Neural cell (in vitro differentiated cells): Measurements from ENCODE around the gene AMELX. TPM values are rescaled to one million over a fixed set of nuclear protein-coding genes. Genes with fewer than 3 reads are reported as not detected.

Experiments used
- H2AFZ ChIP-seq: fragments of 200-600, 300-800 bp; sonication (generic), shearing (Covaris generic); 2 replicates; pipeline ENCODE4 v1.6.0; 2014; ENCODE audit warnings: low read depth, mild to moderate bottlenecking, antibody characterized with exemption, low read length, moderate library complexity
- H3F3A ChIP-seq: fragments of 200-600 bp; shearing (Covaris generic); 2 replicates; pipeline ENCODE4 v1.6.1; 2016; ENCODE audit warnings: mild to moderate bottlenecking, moderate library complexity, mixed read lengths, antibody characterized with exemption, low read length; ENCODE audit not compliant: insufficient read depth, poor library complexity, severe bottlenecking
- H3K27ac ChIP-seq: fragments of 200-600, 300-800 bp; sonication (generic), shearing (Covaris generic); 2 replicates; pipeline ENCODE4 v1.5.1; 2014; ENCODE audit warnings: mild to moderate bottlenecking, low read length, moderate library complexity
- H3K27me3 ChIP-seq: fragments of 300-800, 200-600 bp; sonication (generic), shearing (Covaris generic); 2 replicates; pipeline ENCODE4 v1.6.0; 2014; ENCODE audit warnings: mild to moderate bottlenecking, low read depth, low read length, moderate library complexity; ENCODE audit not compliant: insufficient read depth
- H3K36me3 ChIP-seq: fragments of 300-800, 200-600 bp; sonication (generic), shearing (Covaris generic); 2 replicates; pipeline ENCODE4 v1.5.1; 2014; ENCODE audit warnings: mild to moderate bottlenecking, antibody characterized with exemption, low read length, moderate library complexity; ENCODE audit not compliant: insufficient read depth
- H3K4me2 ChIP-seq: fragments of 300-800, 200-600 bp; sonication (generic), shearing (Covaris generic); 2 replicates; pipeline ENCODE4 v1.6.0; 2014; ENCODE audit warnings: mild to moderate bottlenecking, low read length
- H3K4me3 ChIP-seq: fragments of 300-800, 200-600 bp; sonication (generic), shearing (Covaris generic); 2 replicates; pipeline ENCODE4 v1.5.1; 2014; ENCODE audit warnings: mild to moderate bottlenecking, low read length, moderate library complexity
- H3K79me2 ChIP-seq: fragments of 200-600 bp; shearing (Covaris generic); replicated peaks from 2 replicates; pipeline ENCODE4 v1.6.0; 2014; ENCODE audit warnings: mild to moderate bottlenecking, low read length, moderate library complexity; ENCODE audit not compliant: insufficient read depth
- H3K9ac ChIP-seq: fragments of 300-800, 200-600 bp; sonication (generic), shearing (Covaris generic); 2 replicates; pipeline ENCODE4 v1.6.1; 2016; ENCODE audit warnings: mild to moderate bottlenecking, low read length, mixed read lengths
- H3K9me2 ChIP-seq: fragments of 200-600 bp; shearing (Covaris generic); 2 replicates; pipeline ENCODE4 v1.6.1; 2016; ENCODE audit warnings: mild to moderate bottlenecking, low read length, mixed read lengths; ENCODE audit not compliant: insufficient read depth
- H3K9me3 ChIP-seq: fragments of 200-600, 300-800 bp; sonication (generic), shearing (Covaris generic); 2 replicates; pipeline ENCODE4 v1.6.1; 2016; ENCODE audit warnings: mild to moderate bottlenecking, mixed run types, low read length, moderate library complexity, mixed read lengths
- H4K20me1 ChIP-seq: fragments of 200-600 bp; shearing (Covaris generic); 2 replicates; pipeline ENCODE4 v1.6.1; 2016; ENCODE audit warnings: mild to moderate bottlenecking, mixed run types; ENCODE audit not compliant: insufficient read depth
- EP300 ChIP-seq: fragments of 450-650 bp; conservative IDR thresholded peaks from 2 replicates; pipeline ENCODE4 v1.6.1; 2014; ENCODE audit warnings: antibody characterized with exemption, mild to moderate bottlenecking, moderate library complexity; ENCODE audit not compliant: poor library complexity, severe bottlenecking
- EZH2 ChIP-seq: fragments of 200-600, 300-800 bp; shearing (Covaris generic), sonication (generic); IDR thresholded peaks from 2 replicates; pipeline ENCODE4 v1.6.1; 2014; ENCODE audit warnings: antibody characterized with exemption, low read length, borderline replicate concordance, mild to moderate bottlenecking; ENCODE audit not compliant: insufficient read depth, poor library complexity, severe bottlenecking
- MXI1 ChIP-seq: fragments of 450-650 bp; conservative IDR thresholded peaks from 2 replicates; pipeline ENCODE4 v1.6.1; 2014; ENCODE audit warnings: antibody characterized with exemption, mild to moderate bottlenecking; ENCODE audit not compliant: poor library complexity, severe bottlenecking
- POLR2AphosphoS5 ChIP-seq: IDR thresholded peaks from 2 replicates; pipeline ENCODE4 v1.6.1; 2012
- RAD21 ChIP-seq: fragments of 450-650 bp; conservative IDR thresholded peaks from 2 replicates; pipeline ENCODE4 v1.6.1; 2014; ENCODE audit warnings: antibody characterized with exemption, mild to moderate bottlenecking, moderate library complexity
- REST ChIP-seq: IDR thresholded peaks from 2 replicates; pipeline ENCODE4 v1.6.1; 2012; ENCODE audit warnings: borderline replicate concordance
- SMC3 ChIP-seq: fragments of 450-650 bp; conservative IDR thresholded peaks from 2 replicates; pipeline ENCODE4 v1.6.1; 2014; ENCODE audit warnings: antibody characterized with exemption, mild to moderate bottlenecking, moderate library complexity; ENCODE audit not compliant: poor library complexity
- TAF1 ChIP-seq: IDR thresholded peaks from 2 replicates; pipeline ENCODE4 v1.6.1; 2012; ENCODE audit warnings: low read depth
- polyA plus RNA-seq: library from polyadenylated mRNA; depleted of rRNA; stranded (reverse); fragments of >200 nt; gene quantifications from 2 replicates; pipeline ENCODE4 v1.2.3, GENCODE V29; 2014
- TF ChIP-seq, protein P1 (sequence below): fragments of 450-650 bp; IDR thresholded peaks from 2 replicates; pipeline ENCODE4 v1.5.1; 2014; ENCODE audit warnings: antibody characterized with exemption, mild to moderate bottlenecking, moderate library complexity; ENCODE audit not compliant: poor library complexity, severe bottlenecking

AMELX gene
- polyA plus RNA-seq, 1 donor from 2014 or later, result not detected

DNA sequence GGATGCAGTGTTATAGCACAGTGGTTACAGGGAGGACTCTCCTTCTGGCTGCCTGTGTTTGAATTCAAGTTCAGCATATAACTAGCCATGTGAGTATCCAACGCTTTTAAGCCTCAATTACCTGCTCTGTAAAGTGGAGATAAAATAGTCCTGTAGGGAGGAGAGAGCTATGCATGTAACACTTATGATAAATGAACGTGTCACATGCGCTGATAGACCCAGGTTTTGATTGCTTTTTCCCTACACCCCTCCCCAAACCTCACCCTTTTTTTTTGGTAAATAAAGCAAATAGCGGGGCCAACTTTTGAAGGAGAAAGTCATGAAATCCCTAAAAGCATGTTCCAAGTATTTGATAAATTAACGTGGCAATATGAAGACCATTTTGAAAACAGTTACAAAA is 20.4 kb upstream of the AMELX start:
- no peaks in the 10 kb centered on the region for H3K9me3 ChIP-seq
- no peaks in the 10 kb centered on the region for H3K36me3 ChIP-seq
- H3K9ac ChIP-seq, result no peak overlapping the region
- no peaks in the 10 kb centered on the region for H3K9me2 ChIP-seq
- no peaks in the 10 kb centered on the region for H3F3A ChIP-seq
- no peaks in the 10 kb centered on the region for H3K27me3 ChIP-seq
- no peak overlapping the region for H3K4me2 ChIP-seq
- no peak overlapping the region for H3K27ac ChIP-seq
- no peak overlapping the region for H2AFZ ChIP-seq
- TF ChIP-seq, protein P1, sequence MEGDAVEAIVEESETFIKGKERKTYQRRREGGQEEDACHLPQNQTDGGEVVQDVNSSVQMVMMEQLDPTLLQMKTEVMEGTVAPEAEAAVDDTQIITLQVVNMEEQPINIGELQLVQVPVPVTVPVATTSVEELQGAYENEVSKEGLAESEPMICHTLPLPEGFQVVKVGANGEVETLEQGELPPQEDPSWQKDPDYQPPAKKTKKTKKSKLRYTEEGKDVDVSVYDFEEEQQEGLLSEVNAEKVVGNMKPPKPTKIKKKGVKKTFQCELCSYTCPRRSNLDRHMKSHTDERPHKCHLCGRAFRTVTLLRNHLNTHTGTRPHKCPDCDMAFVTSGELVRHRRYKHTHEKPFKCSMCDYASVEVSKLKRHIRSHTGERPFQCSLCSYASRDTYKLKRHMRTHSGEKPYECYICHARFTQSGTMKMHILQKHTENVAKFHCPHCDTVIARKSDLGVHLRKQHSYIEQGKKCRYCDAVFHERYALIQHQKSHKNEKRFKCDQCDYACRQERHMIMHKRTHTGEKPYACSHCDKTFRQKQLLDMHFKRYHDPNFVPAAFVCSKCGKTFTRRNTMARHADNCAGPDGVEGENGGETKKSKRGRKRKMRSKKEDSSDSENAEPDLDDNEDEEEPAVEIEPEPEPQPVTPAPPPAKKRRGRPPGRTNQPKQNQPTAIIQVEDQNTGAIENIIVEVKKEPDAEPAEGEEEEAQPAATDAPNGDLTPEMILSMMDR, result no peak
- TF ChIP-seq TAF1, result no peak
- no peak for TF ChIP-seq SMC3
- TF ChIP-seq POLR2AphosphoS5, result no peak
- no peak for TF ChIP-seq MXI1
- no peak for TF ChIP-seq EZH2
- TF ChIP-seq RAD21, result no peak
- TF ChIP-seq REST, result no peak
- no peak for TF ChIP-seq EP300
- H3K79me2 ChIP-seq, result no peaks in the 10 kb centered on the region
- no peak overlapping the region for H3K4me3 ChIP-seq
- H4K20me1 ChIP-seq, result no peaks in the 10 kb centered on the region

DNA sequence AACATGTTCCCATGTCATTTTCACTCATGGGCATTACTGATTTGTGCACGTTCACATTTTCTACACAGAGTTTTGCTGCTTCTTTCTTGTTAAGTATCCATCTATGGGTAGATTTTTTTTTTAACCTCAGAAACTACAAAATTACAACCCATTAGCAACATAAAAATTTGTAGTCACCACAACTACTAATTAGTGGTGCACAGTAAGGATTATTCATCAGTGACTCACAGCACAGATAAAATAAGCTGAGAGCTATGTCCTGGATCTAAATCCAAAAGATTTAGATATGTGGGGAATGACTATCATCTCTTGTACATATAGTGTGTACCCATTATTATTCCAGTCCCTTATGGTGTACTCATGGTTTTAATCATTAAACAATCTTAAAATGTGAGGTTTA is 19.7 kb upstream of the AMELX start:
- no peak overlapping the region for H3K9ac ChIP-seq
- H2AFZ ChIP-seq, result no peak overlapping the region
- no peak overlapping the region for H3K4me2 ChIP-seq
- H3K9me3 ChIP-seq, result no peaks in the 10 kb centered on the region
- no peaks in the 10 kb centered on the region for H3K9me2 ChIP-seq
- no peak overlapping the region for H3K27ac ChIP-seq
- H3K79me2 ChIP-seq, result no peaks in the 10 kb centered on the region
- no peak overlapping the region for H3K4me3 ChIP-seq
- no peaks in the 10 kb centered on the region for H3F3A ChIP-seq
- no peak for TF ChIP-seq SMC3
- TF ChIP-seq RAD21, result no peak
- no peak for TF ChIP-seq EP300
- TF ChIP-seq REST, result no peak
- TF ChIP-seq EZH2, result no peak
- TF ChIP-seq POLR2AphosphoS5, result no peak
- TF ChIP-seq, protein P1, result no peak
- no peak for TF ChIP-seq MXI1
- no peak for TF ChIP-seq TAF1
- no peaks in the 10 kb centered on the region for H3K36me3 ChIP-seq
- no peaks in the 10 kb centered on the region for H4K20me1 ChIP-seq
- no peaks in the 10 kb centered on the region for H3K27me3 ChIP-seq
